ENCODE data around the gene EDAR.

EDAR gene

GRCh38 chr2:108965540-108966289 lies 23.3 kb downstream of the EDAR start:
- DNase-seq, result no peak

GRCh38 chr2:108963057-108963456 lies 26.0 kb downstream of the EDAR start:
- no peak for DNase-seq

GRCh38 chr2:108961796-108962195 lies 27.2 kb downstream of the EDAR start:
- DNase-seq, result no peak

- no peak for DNase-seq
These were observed 29.0 kb downstream of the EDAR start for GRCh38 chr2:108960006-108960405.

- no peak for DNase-seq
These were observed 29.6 kb downstream of the EDAR start for GRCh38 chr2:108959401-108959800.

GRCh38 chr2:108958632-108959341 lies 30.2 kb downstream of the EDAR start:
- DNase-seq, result no peak

GRCh38 chr2:108958002-108958401 lies 31.0 kb downstream of the EDAR start:
- no peak for DNase-seq

- no peak for DNase-seq
These were observed 32.6 kb downstream of the EDAR start for GRCh38 chr2:108956375-108956774.

- no peak for DNase-seq
These were observed 38.5 kb downstream of the EDAR start for GRCh38 chr2:108950369-108951135.

- no peak for DNase-seq
These were observed 39.4 kb downstream of the EDAR start for GRCh38 chr2:108949316-108950239.

- DNase-seq, result no peak
These were observed 41.6 kb downstream of the EDAR start for GRCh38 chr2:108947271-108947907.

- DNase-seq, result no peak
These were observed 42.6 kb downstream of the EDAR start for GRCh38 chr2:108946442-108946841.

- no peak for DNase-seq
These were observed 43.1 kb downstream of the EDAR start for GRCh38 chr2:108945969-108946368.

GRCh38 chr2:108944601-108945331 lies 44.3 kb downstream of the EDAR start:
- DNase-seq, result no peak

GRCh38 chr2:108943751-108944150 lies 45.3 kb downstream of the EDAR start:
- DNase-seq, result no peak

GRCh38 chr2:108942888-108943287 lies 46.1 kb downstream of the EDAR start:
- no peak for DNase-seq

GRCh38 chr2:108942231-108942825 lies 46.7 kb downstream of the EDAR start:
- DNase-seq, result no peak

- DNase-seq, result no peak
These were observed 47.3 kb downstream of the EDAR start for GRCh38 chr2:108941767-108942166.

GRCh38 chr2:108941161-108941665 lies 47.8 kb downstream of the EDAR start:
- DNase-seq, result no peak

- no peak for DNase-seq
These were observed 48.9 kb downstream of the EDAR start for GRCh38 chr2:108940156-108940555.

Measured in right forelimb (tissue), 1 donor.